Lung (tissue), 12 donors: ENCODE data around the gene GMFB. TPM values are rescaled to one million over a fixed set of nuclear protein-coding genes. Genes with fewer than 3 reads are reported as not detected.

ENCODE experiments used
- ATAC-seq: fragments of 200-7000 bp; cut with Tn5 transposase; one replicate; pipeline ENCODE4 v1.9.1; 2020; ENCODE audit warnings: moderate number of reproducible peaks; ENCODE audit not compliant: insufficient read depth, low FRiP score
- DNase-seq, 3 donors: peaks; one replicate each; pipeline ENCODE4 v3.0.0-alpha.2; 2013 to 2017
- H3K27ac ChIP-seq, 2 donors: one replicate each; pipeline ENCODE4 v1.5.1; 2013; ENCODE audit warnings: mild to moderate bottlenecking in 2 of 2, moderate library complexity in 2 of 2, control low read depth in 1 of 2, inconsistent platforms in 1 of 2, low read depth in 1 of 2, low read length in 1 of 2
- H3K27me3 ChIP-seq, 3 donors: one replicate each; pipeline ENCODE4 v1.5.1; 2013; ENCODE audit warnings: low read length in 2 of 3; ENCODE audit not compliant: control insufficient read depth in 3 of 3, insufficient read depth in 3 of 3
- H3K36me3 ChIP-seq, 4 donors: one replicate each; pipeline ENCODE4 v1.5.1; 2013; ENCODE audit warnings: low read length in 4 of 4, mild to moderate bottlenecking in 1 of 4, moderate library complexity in 1 of 4; ENCODE audit not compliant: control insufficient read depth in 4 of 4, insufficient read depth in 4 of 4
- H3K4me1 ChIP-seq, 5 donors: one replicate each; pipeline ENCODE4 v1.5.1; 2013; ENCODE audit warnings: low read length in 5 of 5, mild to moderate bottlenecking in 2 of 5, moderate library complexity in 1 of 5; ENCODE audit not compliant: control insufficient read depth in 5 of 5, insufficient read depth in 5 of 5
- H3K4me3 ChIP-seq: one replicate; pipeline ENCODE4 v1.5.1; 2013; ENCODE audit warnings: mild to moderate bottlenecking, control low read depth, moderate library complexity
- H3K9ac ChIP-seq, 2 donors: one replicate each; pipeline ENCODE4 v1.5.1; 2013; ENCODE audit warnings: low read length in 2 of 2, control low read depth in 1 of 2; ENCODE audit not compliant: insufficient read depth in 1 of 2
- H3K9me3 ChIP-seq, 4 donors: one replicate each; pipeline ENCODE4 v1.5.1; 2013; ENCODE audit warnings: low read length in 3 of 4, mild to moderate bottlenecking in 1 of 4, moderate library complexity in 1 of 4; ENCODE audit not compliant: control insufficient read depth in 4 of 4, insufficient read depth in 3 of 4
- CTCF ChIP-seq: IDR thresholded peaks from 2 replicates; pipeline ENCODE4 v1.5.1; 2012; ENCODE audit warnings: mild to moderate bottlenecking; ENCODE audit errors: control extremely low read depth, extremely low read depth
- WGBS, 2 donors: extraction: QIAGEN DNeasy Blood & Tissue Kit; methylation state at CpG; one replicate each; pipeline ENCODE4 v1.1.7; 2013; 5-methylcytosine and 5-hydroxymethylcytosine counted together
- polyA plus RNA-seq, 2 donors: library from polyadenylated mRNA; stranded (reverse); fragments of 200-250 nt; gene quantifications; one replicate each; pipeline ENCODE4 v1.2.1, GENCODE V29; 2013
- total RNA-seq, 2 donors: library from RNA; depleted of rRNA in 1 of 2; stranded (reverse); fragments of >200 nt in 1 of 2; gene quantifications; one replicate each; pipeline ENCODE4 v1.2.1, GENCODE V29; 2014 to 2021
- donor health status: control.
- donor health status: control.
- donor health status: Bipolar disorder and iron deficiency.
- donor health status: healthy.
- donor health status: DM: yes; HTN: yes; CAD: no.

The GMFB gene
- total and polyA plus RNA-seq, 4 donors: 15.6 to 55.8 (median 35.9) TPM

- no peak for DNase-seq
- peaks cover 0 to 1% (median 0%) of the 10 kb centered on the region in 4 donors for H3K9me3 ChIP-seq
- H3K4me3 ChIP-seq: no peak overlapping the region
- H3K36me3 ChIP-seq: no peaks in the 10 kb centered on the region
- H3K4me1 ChIP-seq: peaks cover 0 to 4% (median 2%) of the 10 kb centered on the region in 5 donors
- H3K27ac ChIP-seq: no peak overlapping the region
- no peak for TF ChIP-seq CTCF
- WGBS, 2 donors: 84 to 86% methylated on average over 7 of the region's 7 CpGs
- peaks cover 0 to 2% (median 0%) of the 10 kb centered on the region in 3 donors for H3K27me3 ChIP-seq
- H3K9ac ChIP-seq: no peak overlapping the region
- ATAC-seq: no peak
Observed at GRCh38 chr14:54451121-54451601, 37.6 kb downstream of the GMFB start.

- H3K9ac ChIP-seq: no peak overlapping the region
- DNase-seq (no peak), ATAC-seq (no peak)
- H3K9me3 ChIP-seq: peaks cover 0 to 1% (median 0%) of the 10 kb centered on the region in 4 donors
- WGBS, 2 donors: 49 to 62% methylated on average over 3 of the region's 3 CpGs
- H3K27me3 ChIP-seq: peaks cover 0 to 2% (median 0%) of the 10 kb centered on the region in 3 donors
- no peaks in the 10 kb centered on the region for H3K36me3 ChIP-seq
- peaks cover 0 to 7% (median 2%) of the 10 kb centered on the region in 5 donors for H3K4me1 ChIP-seq
- no peak overlapping the region for H3K27ac ChIP-seq
- H3K4me3 ChIP-seq: no peak overlapping the region
- TF ChIP-seq CTCF: no peak
Observed at GRCh38 chr14:54450535-54450934, 38.2 kb downstream of the GMFB start.

- no peak overlapping the region for H3K4me3 ChIP-seq
- no peak overlapping the region for H3K27ac ChIP-seq
- ATAC-seq (no peak), DNase-seq (peak in 2 of 3 donors; percentile 19 to 37)
- peaks cover 0 to 7% (median 2%) of the 10 kb centered on the region in 5 donors for H3K4me1 ChIP-seq
- peaks cover 0 to 1% (median 0%) of the 10 kb centered on the region in 4 donors for H3K9me3 ChIP-seq
- H3K27me3 ChIP-seq: peaks cover 0 to 2% (median 0%) of the 10 kb centered on the region in 3 donors
- no peaks in the 10 kb centered on the region for H3K36me3 ChIP-seq
- TF ChIP-seq CTCF: no peak
- WGBS, 2 donors: 55 to 76% methylated on average over 8 of the region's 8 CpGs
- H3K9ac ChIP-seq: no peak overlapping the region
Observed at GRCh38 chr14:54447231-54447692, 41.5 kb downstream of the GMFB start.

- Histone ChIP-seq H3K4me1 (peaks cover 0 to 14% (median 2%) of the 10 kb centered on the region in 5 donors), H3K9me3 (peaks cover 0 to 1% (median 0%) of the 10 kb centered on the region in 4 donors), H3K4me3 (no peak overlapping the region), H3K27ac (no peak overlapping the region), H3K27me3 (peaks cover 0 to 2% (median 0%) of the 10 kb centered on the region in 3 donors), H3K9ac (no peak overlapping the region), H3K36me3 (no peaks in the 10 kb centered on the region)
- peak; percentile 22 to 63 (median 60) for DNase-seq
- WGBS, 2 donors: 28 to 36% methylated on average over 5 of the region's 5 CpGs
- no peak for ATAC-seq
- TF ChIP-seq CTCF: no peak
Observed at GRCh38 chr14:54446161-54446693, 42.6 kb downstream of the GMFB start.
